HG03045 (cell line): ENCODE results near the gene CHST1.

Experiments
- ATAC-seq: cut with Tn5 transposase; IDR thresholded peaks from one replicate; pipeline ENCODE4 v1.9.1; 2021; ENCODE audit warnings: mild to moderate bottlenecking, moderate library complexity; ENCODE audit not compliant: unreplicated experiment

Gene CHST1

GRCh38 chr11:45609337-45609736 lies 56.1 kb downstream of the CHST1 start:
- ATAC-seq, result no peak

DNA sequence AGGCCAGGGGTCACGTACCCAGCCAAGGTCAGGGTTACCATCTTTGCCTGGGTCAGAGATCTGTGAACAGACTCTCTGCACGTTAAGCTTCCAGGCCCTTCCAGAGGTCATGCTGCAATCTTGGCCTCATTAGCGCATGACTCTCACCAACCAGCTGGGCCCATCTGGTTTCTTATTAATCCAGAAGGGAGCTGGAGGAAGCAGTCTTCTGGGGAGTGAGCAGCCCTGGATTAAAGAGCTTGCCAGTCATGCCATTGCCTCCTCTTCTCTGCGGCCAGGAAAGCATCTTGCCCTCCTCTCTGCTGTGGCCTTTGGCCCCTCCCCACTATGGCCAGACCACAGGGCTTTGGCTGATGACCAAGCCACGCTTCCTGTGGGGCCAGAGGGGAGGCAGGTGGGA lies 57.4 kb downstream of the CHST1 start:
- no peak for ATAC-seq

- ATAC-seq, result no peak
Observed at GRCh38 chr11:45606514-45607281, 58.7 kb downstream of the CHST1 start.

GRCh38 chr11:45605051-45605450 lies 60.4 kb downstream of the CHST1 start:
- no peak for ATAC-seq

DNA sequence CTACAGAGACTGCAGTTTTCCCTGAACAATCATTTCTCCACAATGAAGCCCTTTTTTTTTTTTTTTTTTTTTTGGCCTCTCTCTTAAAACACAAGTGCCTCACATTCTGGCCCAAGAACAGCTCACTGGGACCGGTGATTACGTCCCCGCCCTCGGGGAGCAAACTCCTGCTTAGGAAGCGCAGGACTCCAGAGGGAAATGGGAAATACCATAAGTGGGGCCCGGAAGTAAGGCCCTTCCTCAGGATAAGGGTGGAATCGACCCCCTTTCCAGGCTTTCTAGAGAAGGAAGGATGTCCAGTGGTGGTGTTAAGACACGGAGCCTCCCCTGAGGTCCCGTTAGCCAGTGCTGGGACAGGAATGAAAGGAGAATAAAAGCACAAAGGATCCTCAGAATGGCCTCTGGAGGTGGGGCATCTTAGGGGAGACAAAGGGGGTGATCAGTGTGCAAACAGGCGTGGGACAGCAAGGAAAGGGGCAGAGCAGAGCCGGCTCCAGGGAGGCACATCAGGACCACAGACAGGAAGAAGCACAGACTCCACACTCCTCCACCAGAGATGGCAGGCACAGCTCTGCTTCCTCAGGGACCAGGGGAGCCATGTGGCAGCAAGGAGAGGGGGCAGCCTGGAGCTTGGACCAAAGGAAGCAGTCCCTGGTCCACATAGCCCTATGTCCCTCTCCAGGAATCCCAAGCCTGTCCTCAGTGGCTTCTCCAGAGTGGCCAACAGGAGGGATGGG lies 61.3 kb downstream of the CHST1 start:
- ATAC-seq, result no peak

GRCh38 chr11:45599161-45599943 lies 66.1 kb downstream of the CHST1 start:
- ATAC-seq, result no peak
